SW 1271 (cell line): ENCODE measurements around the gene CNFN.

Experiments used
- DNase-seq, 2 experiments: peaks; one replicate each; lab custom pipeline; 2025; lab: John Stamatoyannopoulos, UW

Gene CNFN, protein sequence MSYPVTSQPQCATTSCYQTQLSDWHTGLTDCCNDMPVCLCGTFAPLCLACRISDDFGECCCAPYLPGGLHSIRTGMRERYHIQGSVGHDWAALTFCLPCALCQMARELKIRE

DNA sequence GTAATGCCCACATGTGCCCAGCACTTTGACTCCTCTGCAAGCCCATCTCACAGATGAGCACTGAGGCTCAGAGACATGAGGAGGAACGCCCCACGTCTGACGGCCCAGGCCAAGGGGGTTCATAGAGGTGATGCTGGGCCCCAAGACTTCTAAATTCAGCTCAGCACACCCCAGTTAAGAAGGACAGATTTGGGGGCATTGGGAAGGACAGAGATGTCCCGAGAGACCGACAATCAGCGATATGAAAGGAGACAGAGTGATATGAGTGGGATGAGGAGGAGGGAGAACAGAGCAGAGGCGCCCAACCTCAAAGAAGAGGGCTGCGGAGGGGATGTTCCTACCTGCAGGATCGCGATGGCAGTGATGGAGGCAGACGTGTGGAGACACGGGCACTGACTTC is at the start of gene CNFN:
CNFN (minus strand) TSS at position 399 of the 400 bp plus-strand sequence. CDS start 1,260 bp downstream, outside the sequence.
- DNase-seq: no peak

DNA sequence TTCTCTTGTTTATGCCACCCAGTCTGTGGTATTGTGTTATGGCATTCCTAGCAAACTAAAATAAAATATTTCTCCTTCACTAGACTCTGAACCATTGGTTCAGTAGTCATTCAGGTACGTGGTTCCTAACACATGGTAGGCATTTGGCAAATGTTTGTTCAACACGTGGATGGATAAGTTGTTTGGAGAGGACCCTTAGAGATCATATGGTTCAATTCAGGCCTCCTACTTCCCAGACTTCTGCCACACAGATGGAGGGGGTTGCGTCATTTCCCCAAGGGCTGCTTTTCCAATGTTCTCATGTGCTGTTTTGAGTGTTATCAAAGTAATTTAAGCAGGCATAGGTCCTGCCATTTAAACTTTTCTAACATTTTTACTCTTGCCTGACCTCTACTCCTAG is 45.9 kb upstream of the CNFN start:
- DNase-seq: no peak

DNA sequence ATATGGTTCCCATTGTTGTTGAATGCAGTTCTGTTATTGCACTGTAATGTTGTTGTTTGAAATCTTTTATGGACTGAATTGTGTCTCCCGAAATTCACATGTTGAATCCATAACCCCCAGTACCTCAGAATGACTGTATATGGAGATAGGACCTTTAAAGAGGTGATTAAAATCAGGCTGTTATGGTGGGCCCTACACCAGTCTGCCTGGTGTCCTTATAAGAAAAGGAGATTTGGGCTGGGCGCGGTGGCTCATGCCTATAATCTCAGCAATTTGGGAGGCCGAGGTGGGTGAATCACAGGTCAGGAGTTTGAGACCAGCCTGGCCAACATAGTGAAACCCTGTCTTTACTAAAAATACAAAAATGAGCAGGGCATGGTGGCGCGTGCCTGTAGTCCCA is 45.2 kb upstream of the CNFN start:
- no peak for DNase-seq

DNA sequence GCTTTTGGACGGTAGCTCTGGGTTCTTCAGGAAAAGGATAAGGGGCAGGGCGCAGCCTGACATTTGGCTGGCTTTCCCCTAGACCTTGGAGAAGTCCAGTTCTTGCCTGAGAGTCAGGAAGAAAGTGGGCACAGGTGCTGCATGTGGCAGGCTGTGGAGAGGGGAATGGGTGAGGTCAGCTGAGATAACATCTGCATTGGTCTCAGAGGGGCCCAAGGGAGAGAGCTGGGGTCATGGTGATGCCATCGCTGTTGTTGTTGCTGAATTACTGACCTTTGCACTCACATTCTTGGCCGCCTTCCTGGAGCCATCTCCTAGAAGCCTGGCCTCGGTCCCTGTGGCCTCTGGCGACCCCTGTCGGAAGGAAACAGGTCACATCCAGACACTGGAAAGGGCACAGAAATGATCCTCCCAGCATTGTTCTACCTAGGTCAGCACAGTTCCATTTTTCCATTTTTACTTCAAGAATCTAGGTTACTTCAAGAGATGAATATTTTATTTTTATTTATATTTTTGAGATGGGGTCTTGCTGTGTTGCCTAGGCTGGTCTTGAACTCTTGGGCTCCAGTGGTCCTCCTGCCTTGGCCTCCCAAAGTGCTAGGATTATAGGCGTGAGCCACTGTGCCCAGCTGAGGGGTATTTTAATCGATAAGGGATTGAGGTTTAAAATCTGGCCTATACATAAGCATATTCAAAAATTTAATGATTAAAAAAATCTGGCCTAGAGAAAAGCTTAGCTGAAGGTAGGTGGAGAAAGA is 43.6 kb upstream of the CNFN start:
- DNase-seq: peak in 1 of 2 experiments; percentile 32

DNA sequence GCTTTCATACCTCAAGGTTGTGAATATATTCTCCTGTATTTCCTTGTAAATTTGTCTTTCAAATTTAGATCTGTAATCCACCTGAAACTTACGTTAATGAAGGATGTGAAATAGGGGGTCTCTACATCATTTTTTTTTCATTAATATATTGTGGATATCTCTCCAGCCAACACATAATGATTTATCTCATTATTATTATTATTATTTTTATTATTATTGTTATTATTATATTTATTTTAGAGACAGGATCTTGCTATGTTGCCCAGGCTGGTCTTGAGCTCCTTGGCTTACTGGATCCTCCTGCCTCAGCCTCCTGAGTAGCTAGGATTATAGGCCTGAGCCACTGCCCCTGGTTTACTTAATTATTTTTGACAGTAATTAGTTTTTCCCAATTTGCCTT is 41.4 kb upstream of the CNFN start:
- no peak for DNase-seq

DNA sequence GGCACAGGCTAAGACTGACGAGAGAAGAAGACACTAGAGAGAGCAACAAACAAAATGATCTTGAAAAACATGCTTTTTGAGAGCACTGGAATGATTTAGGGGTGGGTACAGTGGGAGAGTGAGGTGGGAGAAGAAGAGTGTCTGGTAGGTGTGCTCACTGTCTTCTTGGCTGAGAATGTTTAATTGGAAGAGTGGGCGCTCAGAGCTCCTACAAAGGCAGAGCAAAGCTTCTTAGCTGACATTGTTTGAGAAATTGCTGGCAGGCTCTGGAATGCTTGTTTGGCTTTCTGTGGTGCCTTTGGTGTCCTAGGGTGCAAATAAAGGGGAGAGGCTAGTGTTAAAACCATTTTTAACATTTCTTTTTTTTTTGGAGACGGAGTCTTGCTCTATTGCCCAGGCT is 38.6 kb upstream of the CNFN start:
- DNase-seq: no peak

DNA sequence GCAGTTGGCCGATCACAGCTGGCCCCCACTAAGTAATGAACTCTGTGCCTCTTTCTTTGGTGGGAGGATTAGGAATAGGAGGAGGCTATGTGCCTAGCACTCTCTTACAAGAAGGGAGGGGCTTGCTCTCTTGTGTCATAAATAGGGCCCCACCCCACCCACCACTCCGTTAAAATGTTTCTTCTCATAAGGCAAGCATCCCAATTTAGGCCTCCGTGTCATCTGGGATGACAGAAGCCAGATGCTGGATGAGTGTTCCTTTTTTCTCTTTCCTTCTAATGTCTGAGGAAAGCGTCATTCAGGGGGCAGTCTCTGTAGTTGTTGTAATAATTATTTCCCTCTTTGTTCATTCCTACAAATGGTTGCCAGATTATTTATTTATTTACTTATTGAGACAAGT is 37.2 kb upstream of the CNFN start, which contains the start of gene LIPE:
LIPE (minus strand) TSS at position 76 of the 400 bp plus-strand sequence. CDS start 239 bp downstream, outside the sequence.
- no peak for DNase-seq

DNA sequence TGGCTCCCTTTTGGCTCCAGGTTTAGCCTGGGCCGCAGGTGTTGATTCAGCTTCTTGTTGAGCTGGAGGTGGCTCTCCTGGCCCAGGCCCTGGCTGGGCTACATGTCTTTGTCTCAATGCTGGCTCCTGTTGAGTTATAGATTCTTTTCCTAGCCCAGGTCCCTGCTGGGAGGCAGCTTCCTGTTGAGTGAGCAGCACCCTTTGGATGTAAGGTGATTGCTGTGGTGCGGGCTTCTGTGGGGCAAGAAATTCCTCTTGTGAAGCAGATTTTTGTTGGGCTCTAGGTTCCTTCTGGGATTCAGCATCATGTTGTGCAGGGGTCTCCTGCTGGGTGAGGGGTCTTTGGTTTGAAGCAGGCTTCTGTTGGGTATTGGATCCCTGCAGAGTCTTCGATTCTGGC is 36.5 kb upstream of the CNFN start:
- DNase-seq: no peak

DNA sequence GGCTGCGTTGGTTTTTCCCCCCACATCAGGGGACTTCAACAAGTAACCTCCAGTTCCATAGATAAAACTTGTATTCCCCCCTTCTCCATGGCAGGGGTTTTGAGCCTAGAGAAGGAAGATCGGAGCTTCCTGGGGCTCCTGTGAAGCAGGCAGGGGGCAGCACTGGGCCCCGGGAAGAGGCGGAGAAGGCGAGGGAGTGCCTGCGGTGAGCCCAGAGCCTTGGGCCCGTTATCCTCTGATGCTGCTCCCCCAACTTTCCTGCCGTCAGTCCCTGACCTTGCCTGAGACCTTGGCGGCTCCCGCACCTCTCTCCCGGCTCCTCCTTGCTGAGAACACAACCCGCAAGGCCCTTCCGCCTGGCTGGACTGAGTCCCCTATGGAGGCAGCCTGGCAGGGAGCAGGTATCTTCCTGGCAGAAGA is 34.6 kb upstream of the CNFN start:
- DNase-seq: no peak

DNA sequence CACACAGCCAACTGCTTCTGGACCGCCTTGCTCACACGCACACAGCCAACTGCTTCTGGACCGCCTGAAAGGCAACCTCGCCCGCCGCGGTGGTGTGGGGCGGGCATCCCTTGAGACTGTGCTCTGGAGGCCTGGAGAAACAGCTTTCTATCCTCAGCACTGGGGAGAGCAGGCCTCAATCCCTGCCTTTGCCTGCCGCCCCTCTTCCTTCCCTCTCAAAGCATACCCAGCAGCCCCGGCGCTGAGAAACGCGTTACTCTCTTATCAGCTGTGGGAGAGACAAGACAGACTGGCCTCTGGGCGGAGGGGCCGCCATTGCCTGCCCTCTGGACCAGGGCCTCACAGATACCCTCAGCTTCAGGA is 34.2 kb upstream of the CNFN start:
- DNase-seq: no peak

DNA sequence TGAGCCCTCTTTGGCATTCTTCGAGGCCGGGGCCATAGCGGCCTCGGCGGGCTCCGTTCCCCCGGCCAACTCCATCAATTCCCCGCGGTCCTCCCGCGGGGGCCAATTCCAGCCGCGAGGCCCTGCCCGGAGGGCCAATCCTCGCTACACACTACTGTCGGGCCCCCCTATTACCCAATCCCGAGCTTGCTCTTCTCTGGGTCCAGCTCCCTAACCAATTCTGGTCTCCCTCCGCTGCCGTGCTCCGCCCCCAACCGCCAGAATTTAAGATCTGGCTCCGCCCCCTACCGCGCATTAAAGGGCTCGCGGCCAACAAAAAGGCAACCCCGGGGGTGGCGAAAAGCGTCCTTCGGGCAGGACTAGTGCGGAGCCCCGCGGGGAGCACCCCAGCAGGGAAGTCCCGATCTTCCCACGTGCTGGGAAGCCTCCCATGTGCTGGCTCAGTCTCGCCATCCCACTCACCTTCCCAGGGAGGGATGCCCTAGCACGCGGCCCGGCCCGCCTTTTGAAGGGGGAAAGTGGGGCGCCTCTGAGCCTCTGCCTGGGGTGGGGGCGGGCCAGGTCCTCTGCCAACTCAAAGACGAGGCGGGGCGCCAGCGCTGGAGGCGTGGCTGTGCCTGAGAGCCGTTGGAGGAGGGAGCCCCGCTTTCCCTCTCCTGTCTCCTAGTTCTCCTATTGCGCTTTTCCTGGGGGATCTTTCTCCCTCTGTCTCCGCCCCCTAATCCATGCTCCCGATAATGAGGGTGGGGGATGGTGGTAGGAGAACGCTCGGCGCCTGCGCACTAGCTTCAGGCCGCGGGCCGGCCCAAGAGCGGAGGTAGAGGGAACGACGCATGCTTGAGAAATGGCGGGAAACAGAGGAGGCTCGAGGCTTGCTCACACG is 33.6 kb upstream of the CNFN start:
- peak; percentile 54 to 74 for DNase-seq

DNA sequence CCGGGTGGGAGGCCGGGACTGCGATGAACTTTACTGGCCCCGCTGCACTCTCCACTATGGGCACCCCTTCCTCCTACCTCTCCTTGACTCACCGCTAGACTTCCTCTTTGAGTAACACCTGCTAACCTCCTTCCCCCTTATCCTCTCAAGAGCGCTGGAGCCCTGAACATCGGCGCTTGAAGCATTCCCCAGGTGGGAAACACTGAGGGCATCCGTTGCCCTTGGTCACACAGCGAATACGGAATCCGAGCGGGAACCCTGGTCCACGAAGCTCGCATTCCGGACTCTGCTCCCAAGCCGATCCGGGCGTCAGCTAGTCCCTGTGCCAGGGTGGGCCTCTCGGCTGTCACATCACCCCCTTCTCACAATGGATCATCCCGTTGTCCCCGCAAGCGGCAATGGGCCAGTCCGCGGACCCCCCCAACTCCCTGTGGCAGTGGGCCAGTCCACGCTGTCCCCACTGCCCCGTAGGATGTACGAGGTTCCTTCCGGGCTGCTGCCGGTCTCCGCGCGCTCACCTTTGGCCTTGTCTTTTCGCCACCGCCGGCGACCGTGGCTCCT is 32.9 kb upstream of the CNFN start:
- DNase-seq: no peak

DNA sequence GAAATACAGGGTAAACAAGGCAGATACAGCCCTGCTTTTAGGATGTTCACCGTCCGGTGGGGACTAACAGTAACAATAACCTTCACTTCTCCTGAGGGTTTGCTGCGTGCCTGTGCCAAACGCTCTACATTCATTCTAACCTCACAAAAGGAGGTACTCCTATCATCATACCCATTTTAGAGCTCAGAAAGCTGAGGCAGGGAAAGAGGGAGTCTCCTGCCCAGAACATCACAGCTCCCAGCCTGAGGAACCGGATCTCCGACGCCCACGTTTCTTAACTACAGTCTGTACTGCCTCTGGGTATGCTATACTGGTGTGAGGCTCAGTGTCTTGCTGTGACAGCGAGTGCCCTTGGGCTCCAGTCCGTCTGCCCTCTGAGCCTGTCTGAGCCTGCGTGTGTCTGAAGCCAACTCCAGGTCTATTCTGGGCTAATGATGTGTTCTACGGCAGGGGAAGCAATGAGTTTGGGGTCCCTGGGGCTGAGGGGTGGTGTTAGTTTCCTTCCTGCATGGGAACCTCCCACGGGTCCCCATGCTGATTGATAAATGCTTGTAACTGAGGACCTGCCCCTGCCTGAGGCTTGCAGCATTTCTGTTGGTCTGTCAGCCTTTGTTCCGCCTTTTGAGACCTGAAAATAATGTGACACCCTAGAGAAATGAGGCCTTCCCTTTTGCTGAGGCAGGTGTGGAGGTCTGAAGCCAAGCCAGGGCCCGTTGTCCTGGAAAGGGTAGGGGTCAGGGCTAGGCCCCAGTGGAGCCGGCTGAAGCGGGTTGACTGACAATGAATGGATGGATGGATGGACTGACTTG is 32.2 kb upstream of the CNFN start:
- DNase-seq: no peak

DNA sequence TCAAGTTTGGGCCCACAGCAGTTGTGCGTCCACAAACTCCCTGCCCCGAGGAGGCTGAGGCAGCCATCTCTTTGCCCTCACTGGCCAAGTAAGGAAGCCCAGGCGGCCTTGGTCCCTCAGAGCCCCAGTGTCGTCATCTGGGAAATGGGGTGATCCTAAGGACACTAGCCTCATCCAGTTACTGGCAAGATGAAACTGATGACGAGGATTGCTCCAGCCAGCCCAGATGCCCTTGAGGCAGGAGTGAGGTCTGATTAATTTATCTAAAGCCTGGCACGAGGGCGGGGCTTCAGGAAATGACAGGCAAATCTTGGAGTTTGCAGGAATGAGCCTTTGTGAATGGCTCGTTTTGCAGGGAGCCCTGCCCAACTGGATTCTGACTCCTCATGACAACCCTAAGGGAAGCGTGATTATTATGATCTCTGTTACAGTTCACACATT is 31.5 kb upstream of the CNFN start:
- DNase-seq: no peak

DNA sequence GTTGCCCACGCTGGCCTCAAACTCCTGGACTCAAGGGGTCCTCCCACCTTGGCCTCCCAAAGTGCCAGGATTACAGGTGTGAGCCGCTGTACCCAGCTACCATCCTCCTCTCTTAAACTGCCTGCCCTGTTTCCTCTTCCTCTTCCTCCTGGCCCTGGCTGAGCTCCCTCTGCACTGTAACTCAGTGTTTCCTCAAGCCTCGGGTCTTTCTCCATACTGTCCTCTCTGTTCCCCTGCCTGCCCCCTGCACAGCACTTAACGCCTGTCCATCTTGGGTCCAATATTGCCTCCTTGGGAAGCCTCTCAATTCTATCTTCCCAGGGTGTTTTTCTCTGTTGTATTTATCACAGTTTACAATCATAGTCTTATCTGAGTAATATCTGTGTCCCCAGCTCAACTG is 31.0 kb upstream of the CNFN start:
- no peak for DNase-seq

DNA sequence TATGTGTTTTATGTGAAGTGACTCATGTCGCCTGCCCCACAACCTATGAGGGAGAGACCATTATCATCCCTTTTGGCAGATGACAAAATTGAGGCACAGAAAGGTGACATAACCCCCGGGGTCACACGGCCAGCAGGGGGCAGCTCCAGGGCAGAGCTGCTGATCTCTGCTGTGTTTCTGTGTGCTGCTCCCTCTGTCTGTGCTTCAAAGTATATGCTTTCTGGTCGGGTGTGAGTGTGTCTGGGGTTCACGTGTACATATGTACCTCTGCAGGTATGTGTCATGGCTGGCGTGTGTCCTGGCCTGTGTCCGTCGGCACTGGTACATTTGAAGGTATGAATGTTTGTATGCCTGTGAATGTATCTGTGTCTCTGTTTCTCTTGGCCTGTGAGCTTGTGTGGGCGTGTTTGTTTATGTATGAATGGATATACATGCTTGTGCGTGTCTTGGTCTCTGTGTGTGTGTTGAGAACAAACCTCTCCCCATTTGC is 30.0 kb upstream of the CNFN start:
- peak in 1 of 2 experiments; percentile 37 for DNase-seq

DNA sequence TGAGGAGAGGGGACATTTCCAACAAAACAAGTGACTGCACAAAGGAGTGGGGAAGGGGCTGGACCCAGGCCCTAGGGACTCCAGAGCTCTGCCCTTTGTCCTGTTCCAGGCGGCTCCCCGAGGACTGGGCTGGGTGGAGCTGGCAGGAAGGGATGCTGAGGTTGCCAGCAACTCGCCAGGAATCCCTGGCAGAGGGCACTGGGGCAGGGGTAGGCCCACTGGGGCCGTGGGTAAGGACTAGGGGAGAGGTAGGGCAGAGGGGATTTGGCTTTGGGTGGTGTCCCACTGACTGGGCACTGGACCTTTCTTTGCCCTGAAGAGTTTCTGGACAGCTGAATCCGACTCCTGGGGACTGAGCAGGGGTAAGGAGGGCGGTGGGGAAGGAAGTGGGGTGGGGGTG is 29.2 kb upstream of the CNFN start:
- DNase-seq: no peak

DNA sequence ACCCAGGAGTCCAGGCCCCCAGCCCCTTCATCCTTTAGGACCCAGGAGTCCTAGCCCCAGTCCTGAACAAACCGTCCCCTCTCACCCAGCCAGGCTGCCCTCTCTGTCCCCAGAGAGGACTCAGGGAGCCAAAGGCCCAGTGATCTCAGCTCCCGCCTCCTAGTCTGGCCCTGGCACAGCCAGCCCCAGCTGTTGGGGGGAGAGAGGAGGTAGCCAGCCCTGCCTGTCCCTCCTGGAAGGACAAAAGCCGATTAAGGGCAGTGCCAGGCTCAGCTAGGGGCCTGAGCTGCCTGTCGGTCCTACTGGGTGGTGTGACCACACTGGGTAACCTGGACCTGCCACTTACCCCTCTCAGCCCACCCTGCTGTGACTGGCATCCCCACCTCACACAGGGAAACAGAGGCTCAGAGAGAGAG is 22.6 kb upstream of the CNFN start:
- DNase-seq: no peak

DNA sequence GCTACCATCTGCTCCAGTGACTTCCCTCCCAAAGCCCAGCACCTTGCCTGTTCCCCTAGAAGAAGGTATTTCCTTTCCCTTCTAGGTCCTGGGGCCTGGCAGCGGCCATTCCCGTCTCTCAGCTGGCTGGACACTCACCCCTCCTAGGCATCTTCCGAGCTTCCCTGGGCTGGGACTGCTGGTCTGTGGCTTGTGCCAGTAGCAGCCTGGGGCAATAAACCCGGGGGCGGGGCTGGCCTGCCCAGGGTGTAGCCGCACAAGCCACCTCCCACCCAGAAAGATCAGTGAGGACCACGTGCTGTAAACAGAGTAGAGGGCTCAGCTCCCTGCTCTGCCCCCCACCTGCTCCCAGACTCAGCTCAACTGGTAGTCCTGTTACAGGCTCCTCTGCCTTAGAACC is 22.1 kb upstream of the CNFN start:
- DNase-seq: no peak

DNA sequence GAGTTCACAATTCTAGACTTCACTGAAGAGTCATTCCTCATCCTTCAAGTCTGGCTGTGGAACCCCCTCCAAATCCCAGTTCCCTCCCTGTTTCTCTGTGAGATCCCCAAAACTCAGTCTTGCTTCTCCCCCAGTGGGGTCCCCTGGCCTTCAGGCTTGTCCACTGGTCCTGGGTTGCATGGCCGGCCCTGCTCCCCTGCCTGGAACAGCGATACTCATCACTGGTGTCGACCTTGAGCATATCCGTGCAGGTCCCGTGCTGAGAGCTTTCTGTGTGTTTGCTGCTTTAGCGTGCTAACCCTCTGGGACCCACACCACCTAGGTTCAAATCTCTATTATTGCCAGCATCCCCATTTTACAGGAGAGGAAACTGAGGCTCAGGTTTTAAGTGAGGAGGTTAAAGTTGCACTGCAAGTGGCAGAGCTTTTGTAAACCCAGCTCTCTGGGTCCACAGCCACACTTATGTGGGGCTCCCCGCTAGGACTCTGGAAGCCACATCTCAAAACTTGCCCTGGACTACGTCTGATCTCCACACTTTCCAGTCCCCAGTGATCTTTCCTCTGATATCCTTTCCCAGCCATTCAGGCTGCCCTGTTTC is 21.6 kb upstream of the CNFN start:
- DNase-seq: no peak

DNA sequence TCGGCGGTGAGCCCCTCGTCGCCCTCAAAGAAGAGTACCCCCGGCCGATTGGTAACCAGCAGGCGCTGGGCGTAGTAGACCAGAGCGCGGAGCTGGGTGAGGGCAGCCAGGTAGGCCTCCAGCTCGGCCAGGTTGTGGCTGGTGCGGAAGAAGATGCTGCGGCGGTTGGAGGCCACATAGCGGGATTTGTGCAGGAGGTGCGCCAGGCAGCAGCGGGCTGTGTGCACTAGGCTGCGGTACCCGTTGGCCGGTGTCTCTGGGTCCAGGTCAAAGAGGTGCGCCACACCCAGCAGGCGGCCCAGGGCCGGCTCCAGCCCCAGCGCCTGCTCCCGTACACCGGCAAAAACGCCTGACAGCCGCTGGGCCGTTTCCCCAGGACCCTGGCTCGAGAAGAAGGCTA is 20.3 kb upstream of the CNFN start:
- no peak for DNase-seq
